WERI-Rb-1 (cell line): ENCODE data around the gene SLC10A4.

Experiments used
- DNase-seq: peaks from one replicate; pipeline ENCODE4 v3.0.0-alpha.2; 2020
- H3K27ac ChIP-seq: fragments of 250-450 bp; sonication (Bioruptor Pico); 2 replicates; pipeline ENCODE4 v1.5.1; 2020; ENCODE audit warnings: mild to moderate bottlenecking, moderate library complexity
- H3K27me3 ChIP-seq: fragments of 250-450 bp; sonication (Bioruptor Pico); 2 replicates; pipeline ENCODE4 v1.5.1; 2021; ENCODE audit warnings: mild to moderate bottlenecking, low read depth, moderate library complexity; ENCODE audit not compliant: insufficient read depth, severe bottlenecking
- H3K36me3 ChIP-seq: fragments of 250-450 bp; sonication (Bioruptor Pico); 2 replicates; pipeline ENCODE4 v1.5.1; 2020; ENCODE audit warnings: mild to moderate bottlenecking, moderate library complexity
- H3K4me3 ChIP-seq: 2 replicates; pipeline ENCODE4 v1.5.1; 2011; ENCODE audit warnings: low read depth, mild to moderate bottlenecking, control low read depth, low read length
- H3K9me3 ChIP-seq: fragments of 250-450 bp; sonication (Bioruptor Pico); 2 replicates; pipeline ENCODE4 v1.5.1; 2021; ENCODE audit warnings: mild to moderate bottlenecking, moderate library complexity; ENCODE audit not compliant: severe bottlenecking
- CTCF ChIP-seq: IDR thresholded peaks from 2 replicates; pipeline ENCODE4 v1.5.1; 2011; ENCODE audit warnings: low read depth, mild to moderate bottlenecking, control low read depth, inconsistent platforms, low read length

Gene SLC10A4

DNA sequence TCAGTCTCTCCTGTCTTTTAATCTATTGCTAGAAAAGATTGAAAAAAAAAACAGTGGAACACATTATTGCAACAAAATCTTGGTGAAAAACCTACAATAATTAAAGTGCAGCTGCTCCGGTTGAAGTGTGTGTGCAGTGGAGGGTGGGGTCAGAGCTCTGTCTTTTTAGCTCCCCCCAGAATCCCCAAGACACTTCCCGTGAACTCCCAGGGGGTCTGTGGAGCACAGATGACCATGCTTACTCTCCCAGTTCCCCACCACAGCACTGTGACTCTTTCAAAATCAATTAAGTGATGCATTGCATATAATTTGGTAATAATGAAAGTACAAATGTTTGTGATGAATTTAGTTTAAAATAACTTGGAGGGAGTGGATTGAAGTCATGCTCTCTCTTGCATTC, 15.7 kb upstream of the SLC10A4 start:
- Histone ChIP-seq H3K4me3 (no peak overlapping the region), H3K9me3 (no peaks in the 10 kb centered on the region), H3K27me3 (no peaks in the 10 kb centered on the region), H3K36me3 (no peaks in the 10 kb centered on the region), H3K27ac (no peak overlapping the region)
- TF ChIP-seq CTCF = no peak
- DNase-seq = no peak

DNA sequence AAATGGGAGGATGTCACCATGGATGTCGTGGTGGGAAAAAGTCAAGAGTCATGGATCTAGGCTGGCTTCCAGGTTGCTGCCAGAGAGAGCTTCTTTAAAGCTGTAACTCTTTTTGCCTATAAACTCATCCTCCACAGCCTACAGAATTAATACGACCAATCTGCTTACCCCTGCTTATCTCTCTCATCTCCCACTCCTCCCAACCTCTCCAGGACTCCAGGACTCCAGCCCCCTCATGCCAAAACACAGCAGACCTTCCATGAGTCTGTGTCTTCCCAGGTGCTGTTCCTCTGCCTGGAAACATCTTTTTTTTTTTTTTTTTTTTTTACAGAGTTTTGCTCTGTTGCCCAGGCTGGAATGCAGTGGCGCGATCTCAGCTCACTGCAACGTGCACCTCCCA, 15.3 kb upstream of the SLC10A4 start:
- Histone ChIP-seq H3K9me3 (no peaks in the 10 kb centered on the region), H3K4me3 (no peak overlapping the region), H3K36me3 (no peaks in the 10 kb centered on the region), H3K27me3 (no peaks in the 10 kb centered on the region), H3K27ac (no peak overlapping the region)
- DNase-seq = no peak
- no peak for TF ChIP-seq CTCF

DNA sequence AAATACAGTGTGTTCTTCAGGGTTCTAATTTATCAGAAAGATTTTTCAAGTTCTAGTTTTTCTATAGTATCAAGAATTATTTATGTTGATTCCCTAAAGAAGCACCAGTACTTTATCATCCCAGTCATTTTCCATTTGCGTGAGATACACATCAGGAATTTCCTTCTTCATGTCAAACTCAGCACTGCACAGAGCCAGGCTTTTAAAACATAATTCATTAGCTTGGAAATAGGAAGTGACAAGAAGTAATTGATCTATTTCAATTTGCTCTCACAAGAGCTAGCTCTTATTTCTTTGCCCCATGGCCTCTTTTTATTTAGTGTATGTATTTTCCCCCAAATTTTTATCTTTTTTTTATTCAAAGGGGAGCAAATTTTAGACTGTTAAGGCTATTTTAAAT, 13.0 kb upstream of the SLC10A4 start:
- Histone ChIP-seq H3K9me3 (no peaks in the 10 kb centered on the region), H3K36me3 (no peaks in the 10 kb centered on the region), H3K27ac (peak overlapping the region; percentile 10; the same call in 1 of the 2 replicates), H3K4me3 (no peak overlapping the region), H3K27me3 (no peaks in the 10 kb centered on the region)
- TF ChIP-seq CTCF = no peak
- DNase-seq = no peak

DNA sequence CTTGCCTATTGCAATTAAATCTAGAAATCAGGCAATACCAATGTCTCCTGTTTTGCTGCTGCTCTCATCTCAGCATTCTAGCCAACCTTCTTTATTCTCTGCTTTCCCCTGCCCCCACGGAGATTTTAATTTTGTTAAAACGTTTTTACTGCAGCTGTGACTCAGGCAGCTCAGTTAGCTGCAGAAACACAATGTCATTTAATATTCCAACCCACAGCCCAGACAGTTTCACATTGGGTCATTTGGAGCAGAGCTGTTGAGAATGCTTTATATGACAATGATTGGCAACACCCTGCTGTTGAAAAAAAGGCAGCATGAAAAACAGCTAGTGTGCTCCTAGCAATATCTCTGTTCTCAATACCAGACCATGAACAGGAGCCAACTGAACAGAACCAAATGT, 12.6 kb upstream of the SLC10A4 start:
- no peaks in the 10 kb centered on the region for H3K27me3 ChIP-seq
- no peak for TF ChIP-seq CTCF
- no peak for DNase-seq
- peak overlapping the region; percentile 26 for H3K27ac ChIP-seq
- H3K36me3 ChIP-seq = no peaks in the 10 kb centered on the region
- H3K4me3 ChIP-seq = no peak overlapping the region
- no peaks in the 10 kb centered on the region for H3K9me3 ChIP-seq

- Histone ChIP-seq H3K9me3 (no peaks in the 10 kb centered on the region), H3K36me3 (no peaks in the 10 kb centered on the region), H3K27me3 (no peaks in the 10 kb centered on the region), H3K4me3 (no peak overlapping the region), H3K27ac (no peak overlapping the region)
- no peak for DNase-seq
- TF ChIP-seq CTCF = no peak
These were observed 10.3 kb upstream of the SLC10A4 start for GRCh38 chr4:48472794-48473193.

- no peaks in the 10 kb centered on the region for H3K27me3 ChIP-seq
- DNase-seq = no peak
- TF ChIP-seq CTCF = no peak
- no peak overlapping the region for H3K27ac ChIP-seq
- no peaks in the 10 kb centered on the region for H3K36me3 ChIP-seq
- no peak overlapping the region for H3K4me3 ChIP-seq
- no peaks in the 10 kb centered on the region for H3K9me3 ChIP-seq
These were observed 7.4 kb upstream of the SLC10A4 start for GRCh38 chr4:48475770-48476169.
